Endothelial cell of umbilical vein (primary cell): ENCODE measurements around the gene SPCS3. TPM values are rescaled to one million over a fixed set of nuclear protein-coding genes. Genes with fewer than 3 reads are reported as not detected.
"Not testable (repeated sequence)": the region's sequence is repeated elsewhere in the genome, so short reads cannot be mapped to it uniquely, and the experiment has no call there.

Source experiments
- BruUV-seq: library from RNA; stranded (reverse); fragments of 400-500 nt; replicated peaks from 2 replicates; lab custom pipeline; 2021; lab: Mats Ljungman, UMichigan
- CTCF ChIA-PET: fragments of 300-600, 350-600 bp; sonication (Branson Sonifier 250); formaldehyde crosslinking; loops from one replicate; lab custom pipeline; 2021; ENCODE audit warnings: antibody characterized with exemption, inconsistent platforms; lab: Charles Lee
- POLR2A ChIA-PET: fragments of 300-600, 350-600 bp; sonication (Branson Sonifier 250); formaldehyde crosslinking; loops from one replicate; lab custom pipeline; 2021; ENCODE audit warnings: antibody characterized with exemption, inconsistent platforms; lab: Charles Lee
- DNase-seq: peaks from one replicate; pipeline ENCODE4 v3.0.0-alpha.2; 2011; ENCODE audit warnings: low read depth, low spot score
- FAIRE-seq: peaks from 2 replicates; lab custom pipeline; 2011; peaks lifted over from hg19 to GRCh38; lab: Jason Lieb, UNC
- H2AFZ ChIP-seq: 2 replicates; pipeline ENCODE4 v1.6.0; 2012; ENCODE audit warnings: low read depth, low read length, control low read depth, inconsistent platforms
- H3K27ac ChIP-seq: 2 replicates; pipeline ENCODE4 v1.5.1; 2011; ENCODE audit warnings: low read depth, mild to moderate bottlenecking, control low read depth, low read length, moderate library complexity; ENCODE audit not compliant: insufficient read depth
- H3K27me3 ChIP-seq, 2 experiments: 2 replicates each; pipeline versions ENCODE4 v1.6.0 to v1.6.1; 2011; ENCODE audit warnings: low read length in 2 of 2, mixed read lengths in 1 of 2; ENCODE audit not compliant: control insufficient read depth in 2 of 2, insufficient read depth in 2 of 2
- H3K36me3 ChIP-seq, 2 experiments: 2 replicates in 1 of 2; 3 replicates in 1 of 2; pipeline ENCODE4 v1.5.1; 2011; ENCODE audit warnings: low read length in 2 of 2, mild to moderate bottlenecking in 1 of 2, moderate library complexity in 1 of 2; ENCODE audit not compliant: control insufficient read depth in 2 of 2, insufficient read depth in 2 of 2; ENCODE audit errors: extremely low read depth in 1 of 2
- H3K4me1 ChIP-seq: 3 replicates; pipeline ENCODE4 v1.5.1; 2011; ENCODE audit warnings: mild to moderate bottlenecking, low read length; ENCODE audit not compliant: control insufficient read depth, insufficient read depth; ENCODE audit errors: extremely low read depth
- H3K4me2 ChIP-seq: 2 replicates; pipeline ENCODE4 v1.6.1; 2011; ENCODE audit warnings: low read length, control low read depth, mixed read lengths; ENCODE audit not compliant: insufficient read depth
- H3K4me3 ChIP-seq, 3 experiments: fragments of 200-600 bp in 1 of 3; sonication (generic), shearing (Covaris generic) in 1 of 3; replicated peaks in 1 of 3; 2 replicates each; pipeline ENCODE4 v1.5.1; 2011 to 2016; ENCODE audit warnings: control low read depth in 3 of 3, low read length in 3 of 3, mild to moderate bottlenecking in 2 of 3, inconsistent platforms in 1 of 3, low read depth in 1 of 3, moderate library complexity in 1 of 3; ENCODE audit not compliant: insufficient read depth in 1 of 3
- H3K79me2 ChIP-seq: 2 replicates; pipeline ENCODE4 v1.6.0; 2012; ENCODE audit warnings: low read length, inconsistent platforms; ENCODE audit not compliant: control insufficient read depth, insufficient read depth
- H3K9ac ChIP-seq: replicated peaks from 2 replicates; pipeline ENCODE3; 2011; ENCODE audit warnings: low read length, control low read depth; ENCODE audit not compliant: insufficient read depth; ENCODE audit errors: extremely low read depth
- H3K9me1 ChIP-seq: replicated peaks from 3 replicates; pipeline ENCODE4 v1.6.0; 2011; ENCODE audit warnings: mild to moderate bottlenecking, low read length; ENCODE audit not compliant: control insufficient read depth, insufficient read depth; ENCODE audit errors: extremely low read depth
- H3K9me3 ChIP-seq: replicated peaks from 2 replicates; pipeline ENCODE4 v1.5.1; 2012; ENCODE audit warnings: low read length, inconsistent platforms; ENCODE audit not compliant: control insufficient read depth, insufficient read depth
- H4K20me1 ChIP-seq: replicated peaks from 2 replicates; pipeline ENCODE3; 2011; ENCODE audit warnings: mild to moderate bottlenecking, low read length; ENCODE audit not compliant: control insufficient read depth, insufficient read depth; ENCODE audit errors: extremely low read depth
- CTCF ChIP-seq, 2 donors: IDR thresholded peaks; 1 replicate in 1 of 2; 2 replicates in 1 of 2; pipeline ENCODE4 v1.5.1; 2011; ENCODE audit warnings: low read length in 2 of 2, mild to moderate bottlenecking in 2 of 2, moderate library complexity in 2 of 2, control low read depth in 1 of 2, inconsistent platforms in 1 of 2, low read depth in 1 of 2; ENCODE audit not compliant: insufficient read depth in 1 of 2; ENCODE audit errors: extremely low read depth in 1 of 2
- EZH2 ChIP-seq: IDR thresholded peaks from 2 replicates; pipeline ENCODE4 v1.6.1; 2012; ENCODE audit warnings: borderline replicate concordance, low read depth, mild to moderate bottlenecking, moderate library complexity, low read length, inconsistent platforms; ENCODE audit not compliant: severe bottlenecking
- FOS ChIP-seq: IDR thresholded peaks from 2 replicates; pipeline ENCODE4 v1.6.1; 2011; ENCODE audit warnings: mild to moderate bottlenecking, low read length, moderate library complexity, borderline replicate concordance; ENCODE audit not compliant: insufficient read depth
- GATA2 ChIP-seq: IDR thresholded peaks from 2 replicates; pipeline ENCODE4 v1.7.0; 2011; ENCODE audit warnings: low read depth, mild to moderate bottlenecking, moderate library complexity, mixed read lengths, low read length; ENCODE audit not compliant: insufficient read length, insufficient read depth
- JUN ChIP-seq: IDR thresholded peaks from 2 replicates; pipeline ENCODE4 v1.6.1; 2011; ENCODE audit warnings: borderline replicate concordance, low read depth; ENCODE audit not compliant: insufficient read length, insufficient read depth
- MAX ChIP-seq: IDR thresholded peaks from 2 replicates; pipeline ENCODE4 v1.6.1; 2011; ENCODE audit not compliant: insufficient read depth, insufficient read length
- MYC ChIP-seq: IDR thresholded peaks from one replicate; pipeline ENCODE4 v1.6.1; 2011; ENCODE audit warnings: mild to moderate bottlenecking, low read depth, low read length
- POLR2A ChIP-seq: IDR thresholded peaks from 2 replicates; pipeline ENCODE4 v1.6.1; 2012; ENCODE audit warnings: low read depth, mild to moderate bottlenecking, control low read depth, low read length
- POLR2AphosphoS5 ChIP-seq: IDR thresholded peaks from 2 replicates; pipeline ENCODE4 v1.6.1; 2012; ENCODE audit warnings: low read depth, mild to moderate bottlenecking, control low read depth, low read length, moderate library complexity; ENCODE audit not compliant: insufficient read depth
- dilution Hi-C: fragments of 300-500 bp; cut with MboI; formaldehyde crosslinking; loops from one replicate; pipeline ENCODE4 v1.15.0; 2019; ENCODE audit warnings: low sequenced_read_pairs; ENCODE audit not compliant: extremely low pct_ligation_motif_present
- intact Hi-C: fragments of 100-400 bp; cut with micrococcal nuclease; formaldehyde crosslinking; loops from one replicate; pipeline ENCODE4 v1.10.0; 2022
- polyA plus RNA-seq, 4 experiments: library from polyadenylated mRNA; depleted of rRNA in 3 of 4; stranded (reverse) in 3 of 4; unstranded in 1 of 4; fragments of >200 nt; gene quantifications; 2 replicates each; pipeline versions ENCODE4 v1.2.1 to v1.2.3, GENCODE V29; 2011 to 2012; ENCODE audit warnings: missing spikeins in 1 of 4
- total RNA-seq: library from RNA; stranded (reverse); gene quantifications from 2 replicates; pipeline ENCODE4 v1.2.3, GENCODE V29; 2021

The SPCS3 gene
- total and polyA plus RNA-seq, 2 donors (not counting 3 experiments of a cell fraction or from before 2014, with no cell fraction given) = 36.4 to 183 TPM

- Histone ChIP-seq H3K27me3 (no peaks in the 10 kb centered on the region), H3K9me3 (no peaks in the 10 kb centered on the region), H3K79me2 (peaks cover 83% of the 10 kb centered on the region), H3K27ac (no peak overlapping the region), H3K4me1 (peaks cover 20% of the 10 kb centered on the region), H3K4me3 (no peak overlapping the region), H3K9me1 (peaks cover 2% of the 10 kb centered on the region), H3K9ac (no peak overlapping the region), H4K20me1 (peaks cover 3% of the 10 kb centered on the region), H2AFZ (no peak overlapping the region), H3K36me3 (no peaks in the 10 kb centered on the region), H3K4me2 (peak overlapping the region; percentile 69)
- BruUV-seq = no TSS peak
- ChIA-PET POLR2A (no interaction called here), CTCF (interaction anchor here (1.0 to 3.4 kb wide), 2 partner anchors 9 to 17 kb away, joined by 3 to 12 read pairs; no protein-coding TSS in a partner anchor)
- TF ChIP-seq GATA2 (no peak), MAX (no peak), JUN (no peak), POLR2A (no peak), POLR2AphosphoS5 (no peak), EZH2 (no peak), MYC (no peak), FOS (no peak), CTCF (IDR thresholded peaks at IDR 0.05; ENCODE audit: extremely low read depth in 1 of 2, insufficient read depth in 1 of 2, low read depth in 1 of 2, low read length in 2 of 2) (no peak)
- FAIRE-seq (no peak), DNase-seq (no peak)
- dilution Hi-C loops (no loop called here), intact Hi-C loops (loop anchor here (5.0 kb wide), 1 partner anchor 999 kb away; no protein-coding TSS in a partner anchor)
These were observed 3.9 kb downstream of the SPCS3 start for GRCh38 chr4:176323511-176324160.

- dilution Hi-C loops, H4K20me1 ChIP-seq, H3K36me3 ChIP-seq, H3K27me3 ChIP-seq, H3K9me3 ChIP-seq, DNase-seq, FAIRE-seq, H3K27ac ChIP-seq, H3K9ac ChIP-seq, H3K4me3 ChIP-seq, POLR2A ChIA-PET, H3K9me1 ChIP-seq, BruUV-seq, H3K4me2 ChIP-seq, H2AFZ ChIP-seq: not testable (repeated sequence)
- CTCF ChIA-PET = interaction anchor here (0.9 to 3.4 kb wide), 2 partner anchors 10 to 16 kb away, joined by 3 to 12 read pairs; no protein-coding TSS in a partner anchor
- H3K79me2 ChIP-seq = peaks cover 87% of the 10 kb centered on the region
- intact Hi-C loops = loop anchor here (5.0 kb wide), 1 partner anchor 997 kb away; no protein-coding TSS in a partner anchor
- H3K4me1 ChIP-seq = peaks cover 20% of the 10 kb centered on the region
These were observed 5.1 kb downstream of the SPCS3 start for GRCh38 chr4:176324876-176325275.
